Measurements from ENCODE around the gene KLHDC9. TPM values are rescaled to one million over a fixed set of nuclear protein-coding genes. Genes with fewer than 3 reads are reported as not detected.

Gene KLHDC9
- total and polyA plus RNA-seq, 2 of the 13 experiments (the other 11 are each of a cell fraction or from before 2014, with no cell fraction given) = 2.9 TPM

- no peak for TF ChIP-seq ZBTB44 (CRISPR knock-in tag; IDR thresholded peaks at IDR 0.05)
- TF ChIP-seq ZNF224 (CRISPR knock-in tag; IDR thresholded peaks at IDR 0.05) = no peak
- TF ChIP-seq MXD4 (CRISPR knock-in tag; IDR thresholded peaks at IDR 0.05) = no peak; the same call in 1 of the 2 replicates
- no peak for TF ChIP-seq ZBTB38 (CRISPR knock-in tag; IDR thresholded peaks at IDR 0.05)
- TF ChIP-seq ZSCAN20 (CRISPR knock-in tag; IDR thresholded peaks at IDR 0.05; ENCODE audit: borderline replicate concordance) = no peak
- 0 out of 2 replicates have a peak, but pooled peaks have one; percentile 33 for TF ChIP-seq ZHX1 (CRISPR knock-in tag; IDR thresholded peaks at IDR 0.05; ENCODE audit: low read depth)
- TF ChIP-seq POGK (CRISPR knock-in tag; conservative IDR thresholded peaks at IDR 0.05) = no peak
- TF ChIP-seq SKI (IDR thresholded peaks at IDR 0.05; ENCODE audit: partially characterized antibody) = no peak
- no peak for TF ChIP-seq ZNF792 (CRISPR knock-in tag; IDR thresholded peaks at IDR 0.05)
- no peak for TF ChIP-seq ZNF510 (CRISPR knock-in tag; IDR thresholded peaks at IDR 0.05; ENCODE audit: low read depth)
- TF ChIP-seq PHF21A (CRISPR knock-in tag; IDR thresholded peaks at IDR 0.05) = peak; percentile 51; the same call in 1 of the 2 replicates
- no peak for TF ChIP-seq SRF (IDR thresholded peaks at IDR 0.05; ENCODE audit: low read depth, low read length)
- TF ChIP-seq ZNF326 (CRISPR knock-in tag; IDR thresholded peaks at IDR 0.05; ENCODE audit: borderline replicate concordance) = no peak
- 0 out of 2 replicates have a peak, but pooled peaks have one; percentile 31 for TF ChIP-seq ZMYM4 (CRISPR knock-in tag; IDR thresholded peaks at IDR 0.05)
- no peak; the same call in 1 of the 2 replicates for TF ChIP-seq ZNF276 (CRISPR knock-in tag; IDR thresholded peaks at IDR 0.05; ENCODE audit: low read depth)
- no peak for TF ChIP-seq MTF2 (CRISPR knock-in tag; IDR thresholded peaks at IDR 0.05; ENCODE audit: borderline replicate concordance)
- no peak for TF ChIP-seq ATF6 (CRISPR knock-in tag; conservative IDR thresholded peaks at IDR 0.05)
- no peak for TF ChIP-seq PCBP1 (IDR thresholded peaks at IDR 0.05; ENCODE audit: borderline replicate concordance, low read depth, low read length)
- no peak for TF ChIP-seq ISL2 (CRISPR knock-in tag; IDR thresholded peaks at IDR 0.05)
These were observed 25.3 kb upstream of the KLHDC9 start (continued) for GRCh38 chr1:161072751-161073449.

Measured in HepG2 (cell line).